NCI-H82 (cell line): ENCODE measurements around the gene MOB2.
A peak's percentile ranks its signal among the peaks of the same experiment; 100 is the strongest.

Source experiments
- DNase-seq: peaks from one replicate; lab custom pipeline; 2025; lab: John Stamatoyannopoulos, UW

Gene MOB2

GRCh38 chr11:1470681-1471611 lies 15.6 kb downstream of the MOB2 start:
- no peak for DNase-seq

GRCh38 chr11:1469911-1470680 lies 16.5 kb downstream of the MOB2 start:
- DNase-seq: no peak

GRCh38 chr11:1469287-1469910 lies 17.2 kb downstream of the MOB2 start:
- no peak for DNase-seq

GRCh38 chr11:1468473-1469066 lies 18.0 kb downstream of the MOB2 start:
- DNase-seq: no peak

- no peak for DNase-seq
Measured at GRCh38 chr11:1468002-1468401, 18.6 kb downstream of the MOB2 start.

GRCh38 chr11:1467270-1467669 lies 19.3 kb downstream of the MOB2 start:
- no peak for DNase-seq

GRCh38 chr11:1466784-1467183 lies 19.8 kb downstream of the MOB2 start:
- DNase-seq: no peak

GRCh38 chr11:1463056-1463455 lies 23.5 kb downstream of the MOB2 start:
- no peak for DNase-seq

- no peak for DNase-seq
Measured at GRCh38 chr11:1462698-1462975, 23.9 kb downstream of the MOB2 start.

GRCh38 chr11:1461826-1462697 lies 24.5 kb downstream of the MOB2 start:
- DNase-seq: no peak

- no peak for DNase-seq
Measured at GRCh38 chr11:1460986-1461825, 25.4 kb downstream of the MOB2 start.

- DNase-seq: no peak
Measured at GRCh38 chr11:1460396-1460985, 26.1 kb downstream of the MOB2 start.

- DNase-seq: no peak
Measured at GRCh38 chr11:1459764-1460395, 26.7 kb downstream of the MOB2 start.

- no peak for DNase-seq
Measured at GRCh38 chr11:1459219-1459575, 27.4 kb downstream of the MOB2 start.

GRCh38 chr11:1458340-1459218 lies 28.0 kb downstream of the MOB2 start:
- peak; percentile 45 for DNase-seq

- DNase-seq: no peak
Measured at GRCh38 chr11:1457856-1458255, 28.7 kb downstream of the MOB2 start.

- no peak for DNase-seq
Measured at GRCh38 chr11:1457326-1457680, 29.3 kb downstream of the MOB2 start.

GRCh38 chr11:1456596-1457325 lies 29.8 kb downstream of the MOB2 start:
- DNase-seq: no peak
